GM06990 (cell line): Measurements from ENCODE around the gene RSRC2.

Experiments
- DNase-seq: peaks from one replicate; pipeline ENCODE4 v3.0.0-alpha.2; 2011; ENCODE audit not compliant: insufficient read length; ENCODE audit errors: extremely low read depth
- H3K27me3 ChIP-seq: replicated peaks from 2 replicates; pipeline ENCODE4 v1.6.0; 2011; ENCODE audit warnings: low read length; ENCODE audit not compliant: control insufficient read depth, insufficient read depth
- H3K36me3 ChIP-seq: 2 replicates; pipeline ENCODE4 v1.5.1; 2011; ENCODE audit warnings: low read length; ENCODE audit not compliant: control insufficient read depth, insufficient read depth
- H3K4me3 ChIP-seq: replicated peaks from 2 replicates; pipeline ENCODE4 v1.5.1; 2011; ENCODE audit warnings: low read depth, mild to moderate bottlenecking, control low read depth, low read length
- CTCF ChIP-seq: IDR thresholded peaks from 2 replicates; pipeline ENCODE4 v1.5.1; 2011; ENCODE audit warnings: low read length, control low read depth, mild to moderate bottlenecking, inconsistent platforms; ENCODE audit not compliant: insufficient read depth, poor library complexity, severe bottlenecking

Gene RSRC2

GRCh38 chr12:122454250-122454721 lies 72.5 kb downstream of the RSRC2 start:
- no peak overlapping the region for H3K4me3 ChIP-seq
- TF ChIP-seq CTCF = no peak
- no peaks in the 10 kb centered on the region for H3K27me3 ChIP-seq
- DNase-seq = no peak
- no peaks in the 10 kb centered on the region for H3K36me3 ChIP-seq
